ENCODE results near the gene TMEM98. TPM values are rescaled to one million over a fixed set of nuclear protein-coding genes. Genes with fewer than 3 reads are reported as not detected.
A peak's percentile ranks its signal among the peaks of the same experiment; 100 is the strongest.

TMEM98 gene
- total and polyA plus RNA-seq, 2 of the 8 experiments (the other 6 are each of a cell fraction or from before 2014, with no cell fraction given): 86.1 to 232 TPM

DNA sequence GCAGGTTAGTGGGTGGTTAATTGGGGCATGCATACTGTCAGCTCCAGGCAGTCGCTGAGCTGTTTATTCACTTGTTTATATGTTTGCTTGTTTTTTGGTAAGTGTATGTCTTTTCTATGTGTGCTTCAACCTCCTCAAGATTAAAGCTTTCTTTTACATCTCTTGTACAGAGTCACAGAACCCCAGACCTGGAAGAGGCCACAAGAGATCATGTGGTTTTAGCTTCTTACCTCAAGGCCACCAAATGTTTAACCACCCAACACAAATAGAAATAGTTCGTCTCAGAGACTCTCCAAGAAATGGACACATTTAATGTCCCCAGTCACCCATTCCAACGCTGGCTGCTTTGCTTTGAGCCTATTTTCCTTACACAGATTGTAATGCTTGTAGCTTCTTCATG lies 11.8 kb upstream of the TMEM98 start:
- Histone ChIP-seq H3K23ac (ENCODE audit: insufficient read length) (no peak overlapping the region), H2AFZ (ENCODE audit: low read length) (no peak overlapping the region), H3K79me2 (ENCODE audit: control insufficient read depth in 1 of 2, insufficient read depth in 2 of 2, low read length in 2 of 2) (no peaks in the 10 kb centered on the region), H4K20me1 (replicated peaks in 1 of 2; ENCODE audit: control insufficient read depth in 1 of 2, insufficient read depth in 2 of 2, low read length in 2 of 2) (no peaks in the 10 kb centered on the region), H2BK12ac (ENCODE audit: low read depth, low read length) (no peak overlapping the region), H3K18ac (ENCODE audit: extremely low read depth, low read length) (no peak overlapping the region), H2BK120ac (replicated peaks; ENCODE audit: low read depth, low read length) (no peak overlapping the region), H4K91ac (replicated peaks; ENCODE audit: insufficient read length, low read length) (no peak overlapping the region), H3K27me3 (replicated peaks in 1 of 4; ENCODE audit: control insufficient read depth in 3 of 4, extremely low read depth in 1 of 4, insufficient read depth in 3 of 4, low read length in 3 of 4) (no peaks in the 10 kb centered on the region), H4K8ac (ENCODE audit: extremely low read depth, insufficient read depth, low read length) (no peak overlapping the region), H3K9me3 (ENCODE audit: insufficient read depth in 2 of 2, low read depth in 1 of 2, low read length in 1 of 2) (no peaks in the 10 kb centered on the region), H3K23me2 (ENCODE audit: low read depth, low read length) (no peaks in the 10 kb centered on the region), H3K14ac (ENCODE audit: insufficient read length) (no peak overlapping the region), H3K4me2 (ENCODE audit: insufficient read depth in 1 of 2, low read depth in 2 of 2, low read length in 2 of 2) (no peak overlapping the region), H2BK5ac (ENCODE audit: low read depth, low read length) (no peak overlapping the region), H3K4me3 (ENCODE audit: extremely low read depth in 1 of 4, insufficient read depth in 2 of 4, low read depth in 3 of 4, low read length in 4 of 4) (no peak overlapping the region), H3K56ac (replicated peaks; ENCODE audit: insufficient read length, low read depth, low read length) (no peak overlapping the region), H3K36me3 (ENCODE audit: control insufficient read depth in 2 of 4, insufficient read depth in 4 of 4, low read length in 3 of 4) (no peaks in the 10 kb centered on the region), H4K5ac (ENCODE audit: insufficient read length, low read depth, low read length) (no peak overlapping the region), H2BK20ac (ENCODE audit: low read length) (no peak overlapping the region), H2AK5ac (ENCODE audit: low read depth, low read length) (no peak overlapping the region), H2BK15ac (ENCODE audit: low read length) (peak overlapping the region; percentile 32; the same call in 1 of the 2 replicates), H3K79me1 (ENCODE audit: low read depth, low read length) (no peaks in the 10 kb centered on the region), H3K4ac (replicated peaks; ENCODE audit: insufficient read length, low read depth, low read length) (no peak overlapping the region), H3K9ac (replicated peaks in 1 of 4; ENCODE audit: extremely low read depth in 1 of 4, low read depth in 3 of 4, low read length in 3 of 4) (no peak overlapping the region), H3K27ac (ENCODE audit: low read depth, low read length) (no peak overlapping the region), H3K4me1 (replicated peaks in 1 of 4; ENCODE audit: control insufficient read depth in 3 of 4, insufficient read depth in 4 of 4, low read length in 3 of 4) (peaks cover 3 to 12% (median 4%) of the 10 kb centered on the region in 4 experiments; a peak in 5 of 7 replicates)
- ChIA-PET CTCF (ENCODE audit: partially characterized antibody) (interaction anchor here (1.0 to 2.3 kb wide), 7 partner anchors 13 to 133 kb away, joined by 3 to 15 read pairs (median 5); partner anchors contain the start of gene TMEM98), POLR2A (ENCODE audit: partially characterized antibody) (interaction anchor here (1.2 kb wide), 1 partner anchor 13 kb away, joined by 5 read pairs; no protein-coding TSS in a partner anchor)
- TF ChIP-seq TCF12 (IDR thresholded peaks at IDR 0.05; ENCODE audit: low read depth, low read length) (no peak), SIX5 (IDR thresholded peaks at IDR 0.05; ENCODE audit: low read depth, low read length) (no peak), GABPA (IDR thresholded peaks at IDR 0.05; ENCODE audit: borderline replicate concordance, insufficient read depth, low read length) (no peak)
- WGBS, 2 experiments (ENCODE audit: extremely low coverage in 1 of 2, insufficient coverage in 1 of 2, insufficient read length in 1 of 2, insufficient replicate concordance in 2 of 2, low coverage in 1 of 2, low lambda C conversion rate in 2 of 2, missing lambda C conversion rate in 1 of 2): 81% methylated on average over 3 of the region's 3 CpGs; no CpG with 5 or more reads in 1 of the 2 experiments
- DNase-seq (ENCODE audit: low read depth in 1 of 2, low spot score in 2 of 2) (no peak), FAIRE-seq (no peak)
